Heart left ventricle (tissue), 16 donors: ENCODE results near the gene PPP2R1A. TPM values are rescaled to one million over a fixed set of nuclear protein-coding genes. Genes with fewer than 3 reads are reported as not detected.

Source experiments
- ATAC-seq, 4 donors: fragments of 200-7000 bp; cut with Tn5 transposase; one replicate each; pipeline ENCODE4 v1.9.1; 2020 to 2022; ENCODE audit warnings: moderate library complexity in 4 of 4, mild to moderate bottlenecking in 3 of 4, moderate number of reproducible peaks in 1 of 4
- DNase-seq, 5 donors: peaks; one replicate each; pipeline ENCODE4 v3.0.0-alpha.2; 2020
- H3K27ac ChIP-seq, 12 donors: fragments of 200-600 bp; sonication (generic) in 4 of 12; one replicate each; pipeline versions ENCODE4 v1.5.0 to v1.8.0; 2016 to 2022; ENCODE audit warnings: mild to moderate bottlenecking in 2 of 12
- H3K27me3 ChIP-seq, 9 donors: fragments of 200-600 bp; sonication (generic) in 2 of 9; one replicate each; pipeline versions ENCODE4 v1.5.1 to v1.8.0; 2016 to 2022; ENCODE audit warnings: mild to moderate bottlenecking in 3 of 9
- H3K36me3 ChIP-seq, 9 donors: fragments of 200-600 bp; sonication (generic) in 2 of 9; one replicate each; pipeline versions ENCODE4 v1.5.0 to v1.8.0; 2018 to 2022; ENCODE audit warnings: mild to moderate bottlenecking in 2 of 9
- H3K4me1 ChIP-seq, 12 donors: fragments of 200-600 bp; sonication (generic) in 4 of 12; one replicate each; pipeline versions ENCODE4 v1.5.0 to v1.8.0; 2016 to 2022; ENCODE audit warnings: mild to moderate bottlenecking in 3 of 12
- H3K4me3 ChIP-seq, 12 donors: fragments of 200-600 bp; sonication (generic) in 4 of 12; one replicate each; pipeline versions ENCODE4 v1.5.0 to v1.8.0; 2017 to 2022; ENCODE audit warnings: mild to moderate bottlenecking in 9 of 12, moderate library complexity in 4 of 12
- H3K9me3 ChIP-seq, 12 donors: fragments of 200-600 bp; sonication (generic) in 4 of 12; one replicate each; pipeline versions ENCODE4 v1.5.0 to v1.8.0; 2016 to 2022; ENCODE audit warnings: mild to moderate bottlenecking in 1 of 12
- POLR2A ChIP-seq, 2 donors: fragments of 450-650 bp; IDR thresholded peaks; one replicate each; pipeline ENCODE4 v1.6.1; 2017; ENCODE audit warnings: antibody characterized with exemption in 2 of 2, mild to moderate bottlenecking in 2 of 2, moderate library complexity in 2 of 2
- WGBS, 4 donors: extraction: QIAGEN DNeasy Blood & Tissue Kit in 2 of 4; methylation state at CpG; one replicate each; pipeline versions ENCODE4 v1.1.5 to v1.1.7; 2013 to 2018; 5-methylcytosine and 5-hydroxymethylcytosine counted together
- intact Hi-C, 10 donors: fragments of 100-400 bp; cut with DNase I; formaldehyde crosslinking; loops; one replicate each; pipeline versions ENCODE4 v1.11.1 to v1.14.2; 2022
- polyA plus RNA-seq, 2 donors: library from polyadenylated mRNA; stranded (reverse); fragments of 200-250 nt; gene quantifications; one replicate each; pipeline ENCODE4 v1.2.3, GENCODE V29; 2013
- total RNA-seq, 9 donors: library from RNA; depleted of rRNA in 2 of 9; stranded (reverse); fragments of >200 nt in 2 of 9; fragmentation: NEBNext Ultra II Directional in 3 of 9; extraction: Animal tissue kit (Norgen Biotek cat#: 25700) in 3 of 9; gene quantifications; one replicate each; pipeline versions ENCODE4 v1.1.0 to v1.2.4, GENCODE V29; 2016 to 2023
- TF ChIP-seq, protein P1 (sequence below), 12 donors: fragments of 200-600 bp; sonication (generic) in 4 of 12; IDR thresholded peaks; one replicate each; pipeline versions ENCODE4 v1.5.0 to v1.8.0; 2018 to 2022; ENCODE audit warnings: antibody characterized with exemption in 12 of 12, mild to moderate bottlenecking in 5 of 12
- donor health status: ischemic (EF 13 %, LVEDD 7.1; RV severe dilation, severe dysfunction).
- donor health status: healthy with polysubstance abuse.
- donor health status: DM: no; HTN: yes; CAD: no.
- donor health status: DM: no; HTN: no; CAD: no.
- donor health status: ischemic (EF 25% LVEDD 6.9; RV normal size, moderate dysfunction).
- donor health status: ischemic (EF 25% LVEDD 5.7; RV mildly dilated, moderate dysfunction).
- donor health status: healthy.
- donor health status: DM: yes; HTN: yes; CAD: no.
- donor health status: ischemic (EF 35%, LVEDD 5.7; RV mildly dilated, moderate dysfunction).
- donor health status: nonischemic (EF 11% LVEDD 7.7; RV severe dilation, severe dysfunction).
- donor health status: DM: yes; HTN: yes; CAD: no.
- donor health status: PGD.
- donor health status: ischemic (EF 29% LVEDD 5.4; RV normal size, mild dysfunction).
- donor health status: nonischemic (EF 23%, LVEDD 6.1; RV moderate dilation, normal function).

The PPP2R1A gene
- total and polyA plus RNA-seq, 11 donors: 258 to 447 (median 364) TPM

DNA sequence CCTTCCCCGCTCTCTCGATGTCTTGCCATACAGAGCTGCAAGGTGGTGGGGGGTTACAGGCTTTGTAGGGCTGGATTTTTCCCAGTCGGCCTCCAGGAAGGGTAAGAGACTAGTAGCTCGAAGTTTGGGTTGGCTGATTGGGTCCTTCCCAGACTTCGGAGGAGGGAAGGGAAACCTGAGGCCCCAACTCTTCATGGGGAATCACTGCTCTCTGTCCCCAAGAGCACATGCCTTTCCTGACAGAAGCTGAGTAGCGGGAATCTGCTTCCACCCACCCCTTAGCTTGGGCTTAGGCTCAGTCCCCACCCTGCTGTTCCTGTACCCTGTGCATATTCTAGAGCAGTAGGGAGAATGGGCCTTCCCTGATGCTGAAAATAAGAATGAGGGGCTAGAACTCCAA, 39.7 kb downstream of the PPP2R1A start:
- intact Hi-C loops: no loop called here
- TF ChIP-seq, protein P1, sequence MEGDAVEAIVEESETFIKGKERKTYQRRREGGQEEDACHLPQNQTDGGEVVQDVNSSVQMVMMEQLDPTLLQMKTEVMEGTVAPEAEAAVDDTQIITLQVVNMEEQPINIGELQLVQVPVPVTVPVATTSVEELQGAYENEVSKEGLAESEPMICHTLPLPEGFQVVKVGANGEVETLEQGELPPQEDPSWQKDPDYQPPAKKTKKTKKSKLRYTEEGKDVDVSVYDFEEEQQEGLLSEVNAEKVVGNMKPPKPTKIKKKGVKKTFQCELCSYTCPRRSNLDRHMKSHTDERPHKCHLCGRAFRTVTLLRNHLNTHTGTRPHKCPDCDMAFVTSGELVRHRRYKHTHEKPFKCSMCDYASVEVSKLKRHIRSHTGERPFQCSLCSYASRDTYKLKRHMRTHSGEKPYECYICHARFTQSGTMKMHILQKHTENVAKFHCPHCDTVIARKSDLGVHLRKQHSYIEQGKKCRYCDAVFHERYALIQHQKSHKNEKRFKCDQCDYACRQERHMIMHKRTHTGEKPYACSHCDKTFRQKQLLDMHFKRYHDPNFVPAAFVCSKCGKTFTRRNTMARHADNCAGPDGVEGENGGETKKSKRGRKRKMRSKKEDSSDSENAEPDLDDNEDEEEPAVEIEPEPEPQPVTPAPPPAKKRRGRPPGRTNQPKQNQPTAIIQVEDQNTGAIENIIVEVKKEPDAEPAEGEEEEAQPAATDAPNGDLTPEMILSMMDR (IDR thresholded peaks at IDR 0.05): no peak
- TF ChIP-seq POLR2A (IDR thresholded peaks at IDR 0.05): no peak
- Histone ChIP-seq H3K27ac (no peak overlapping the region), H3K36me3 (peaks cover 0 to 73% (median 48%) of the 10 kb centered on the region in 9 donors), H3K4me1 (no peaks in the 10 kb centered on the region), H3K4me3 (no peak overlapping the region), H3K27me3 (no peaks in the 10 kb centered on the region), H3K9me3 (no peaks in the 10 kb centered on the region)
- DNase-seq (peak in 1 of 5 donors; percentile 6), ATAC-seq (peak in 1 of 4 donors; percentile 9)
- WGBS, 4 donors: 80 to 94% (median 92%) methylated on average over 6 of the region's 6 CpGs

DNA sequence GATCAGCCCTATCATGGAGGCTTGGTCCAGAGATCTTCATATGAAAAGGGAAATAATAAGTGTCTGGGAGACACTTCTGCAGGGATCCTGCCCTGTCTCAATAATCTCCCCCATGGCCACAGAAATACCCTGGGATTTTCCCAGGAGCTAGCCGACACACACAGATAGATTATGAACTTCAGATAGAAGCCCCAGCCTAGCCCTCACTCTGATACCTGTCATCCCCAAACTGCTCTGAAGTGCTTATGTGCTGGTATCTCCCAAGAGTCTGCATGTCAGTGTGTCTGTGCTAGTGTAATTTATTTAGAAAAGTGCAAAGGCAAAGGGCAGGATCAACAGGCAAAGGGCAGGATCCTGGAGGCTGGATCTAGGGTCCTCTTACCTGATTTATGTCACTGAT, 40.8 kb downstream of the PPP2R1A start:
- no peak for DNase-seq
- intact Hi-C loops: no loop called here
- Histone ChIP-seq H3K36me3 (peaks cover 0 to 62% (median 36%) of the 10 kb centered on the region in 9 donors), H3K27me3 (no peaks in the 10 kb centered on the region), H3K4me1 (no peaks in the 10 kb centered on the region), H3K9me3 (no peaks in the 10 kb centered on the region), H3K27ac (no peak overlapping the region), H3K4me3 (no peak overlapping the region)
- ATAC-seq: no peak
- 57 to 79% (median 63%) methylated on average over 1 of the region's 1 CpG for WGBS, 4 donors
- TF ChIP-seq, protein P1 (IDR thresholded peaks at IDR 0.05): no peak
- no peak for TF ChIP-seq POLR2A (IDR thresholded peaks at IDR 0.05)

DNA sequence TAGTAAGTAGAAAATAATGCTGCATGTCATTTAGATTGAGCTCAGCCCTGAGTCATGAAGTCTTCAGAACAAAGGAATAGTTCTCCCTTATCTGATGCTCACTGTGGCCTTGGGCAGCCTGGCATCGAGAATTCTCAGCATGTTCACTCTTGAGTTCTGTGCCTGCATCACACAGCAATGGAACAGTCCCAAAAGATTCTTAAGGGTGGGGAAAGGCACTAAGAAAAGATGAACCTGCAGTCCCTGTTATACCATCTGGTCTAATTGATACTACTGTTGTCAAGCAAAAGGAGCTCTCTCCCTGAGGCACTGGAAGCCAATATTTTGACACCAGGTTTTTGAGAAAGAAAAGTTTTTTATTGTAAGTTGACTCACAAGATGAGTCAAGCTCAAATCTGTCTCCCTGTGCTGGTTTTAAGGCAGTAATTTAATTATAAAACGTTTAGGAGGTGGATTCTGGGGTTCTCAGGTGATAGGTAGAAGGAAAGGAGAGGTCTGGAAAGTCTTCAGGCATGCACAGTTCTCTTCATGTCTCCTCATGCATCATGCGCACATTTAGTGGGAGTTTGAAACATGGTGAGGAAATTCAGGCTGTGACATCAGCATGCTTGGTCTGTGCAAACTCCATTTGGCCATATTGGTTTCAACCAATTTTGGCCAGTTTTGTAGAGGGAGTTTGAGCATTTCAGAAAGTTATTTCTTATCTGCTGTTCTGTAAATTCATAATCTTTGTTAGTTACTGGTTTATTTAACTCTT, 41.5 kb downstream of the PPP2R1A start:
- ATAC-seq (peak in 2 of 4 donors; percentile 4 to 18), DNase-seq (no peak)
- intact Hi-C loops: no loop called here
- Histone ChIP-seq H3K9me3 (no peaks in the 10 kb centered on the region), H3K27ac (no peak overlapping the region), H3K4me1 (no peaks in the 10 kb centered on the region), H3K27me3 (no peaks in the 10 kb centered on the region), H3K36me3 (peaks cover 0 to 55% (median 30%) of the 10 kb centered on the region in 9 donors), H3K4me3 (no peak overlapping the region)
- 56 to 78% (median 63%) methylated on average over 3 of the region's 3 CpGs for WGBS, 4 donors
- TF ChIP-seq, protein P1 (IDR thresholded peaks at IDR 0.05): no peak
- TF ChIP-seq POLR2A (IDR thresholded peaks at IDR 0.05): no peak

DNA sequence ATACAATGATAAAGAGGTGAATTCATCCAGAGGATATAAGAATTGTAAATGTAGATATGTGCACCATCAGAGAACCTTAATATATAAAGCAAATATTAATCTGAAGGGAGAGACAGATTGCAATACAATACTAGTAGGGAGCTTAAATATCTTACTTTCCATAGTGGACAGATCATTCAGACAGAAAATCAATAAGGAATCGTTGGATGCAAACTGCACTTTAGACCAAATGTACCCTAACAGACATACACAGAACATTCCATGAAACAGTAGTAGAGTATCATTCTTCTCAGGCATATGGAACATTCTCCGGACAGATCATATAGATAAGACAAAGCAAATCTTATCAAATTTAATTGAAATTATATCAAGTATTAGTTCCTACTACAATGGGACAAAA, 44.6 kb downstream of the PPP2R1A start:
- DNase-seq (no peak), ATAC-seq (no peak)
- Histone ChIP-seq H3K27ac (no peak overlapping the region), H3K9me3 (no peaks in the 10 kb centered on the region), H3K4me3 (no peak overlapping the region), H3K36me3 (peaks cover 0 to 26% (median under 1%) of the 10 kb centered on the region in 9 donors), H3K27me3 (no peaks in the 10 kb centered on the region), H3K4me1 (peaks cover 0 to 6% (median 0%) of the 10 kb centered on the region in 12 donors)
- TF ChIP-seq, protein P1 (IDR thresholded peaks at IDR 0.05): no peak
- TF ChIP-seq POLR2A (IDR thresholded peaks at IDR 0.05): no peak
- intact Hi-C loops: no loop called here
- 83 to 88% (median 85%) methylated on average over 2 of the region's 2 CpGs for WGBS, 4 donors
